MM.1S (cell line): ENCODE data around the gene LRTM2.
A peak's percentile ranks its signal among the peaks of the same experiment; 100 is the strongest.

Experiments
- DNase-seq: peaks from one replicate; pipeline ENCODE4 v3.0.0-alpha.2; 2015
- H2AFZ ChIP-seq: fragments of 300-600 bp; sonication (generic); 2 replicates; pipeline ENCODE4 v1.6.0; 2016; ENCODE audit warnings: antibody characterized with exemption, low read length
- H3F3A ChIP-seq: fragments of 300-600 bp; sonication (generic); 2 replicates; pipeline ENCODE4 v1.6.1; 2016; ENCODE audit warnings: mild to moderate bottlenecking, antibody characterized with exemption, low read length, moderate library complexity, mixed read lengths; ENCODE audit not compliant: insufficient read depth
- H3K27ac ChIP-seq: fragments of 300-600 bp; sonication (generic); 2 replicates; pipeline ENCODE4 v1.5.1; 2016; ENCODE audit warnings: mild to moderate bottlenecking, low read length
- H3K27me3 ChIP-seq: fragments of 300-600 bp; sonication (generic); replicated peaks from 2 replicates; pipeline ENCODE4 v1.6.0; 2016; ENCODE audit warnings: low read length; ENCODE audit not compliant: insufficient read depth
- H3K36me3 ChIP-seq: fragments of 300-600 bp; sonication (generic); replicated peaks from 2 replicates; pipeline ENCODE4 v1.6.1; 2016; ENCODE audit warnings: mild to moderate bottlenecking, low read length, mixed read lengths; ENCODE audit not compliant: insufficient read depth
- H3K4me1 ChIP-seq: fragments of 300-600 bp; sonication (generic); 2 replicates; pipeline ENCODE4 v1.6.1; 2016; ENCODE audit warnings: low read length, mixed read lengths
- H3K4me2 ChIP-seq: fragments of 300-600 bp; sonication (generic); 2 replicates; pipeline ENCODE4 v1.6.0; 2016; ENCODE audit warnings: low read depth, low read length
- H3K4me3 ChIP-seq: fragments of 300-600 bp; sonication (generic); 2 replicates; pipeline ENCODE4 v1.5.1; 2016; ENCODE audit warnings: low read length, mixed read lengths
- H3K79me2 ChIP-seq: fragments of 300-600 bp; sonication (generic); 2 replicates; pipeline ENCODE4 v1.6.1; 2016; ENCODE audit warnings: mixed run types, low read length, mixed read lengths
- H3K9ac ChIP-seq: fragments of 300-600 bp; sonication (generic); 2 replicates; pipeline ENCODE4 v1.6.1; 2016; ENCODE audit warnings: low read length, mixed read lengths
- H3K9me2 ChIP-seq: fragments of 300-600 bp; sonication (generic); replicated peaks from 2 replicates; pipeline ENCODE4 v1.6.1; 2016; ENCODE audit warnings: mild to moderate bottlenecking, low read length, mixed read lengths; ENCODE audit not compliant: insufficient read depth
- H3K9me3 ChIP-seq: fragments of 300-600 bp; sonication (generic); replicated peaks from 2 replicates; pipeline ENCODE4 v1.6.1; 2016; ENCODE audit warnings: mild to moderate bottlenecking, low read length, mixed read lengths; ENCODE audit not compliant: insufficient read depth
- H4K20me1 ChIP-seq: fragments of 300-600 bp; sonication (generic); 2 replicates; pipeline ENCODE4 v1.6.1; 2016; ENCODE audit warnings: mild to moderate bottlenecking, low read length, moderate library complexity, mixed read lengths; ENCODE audit not compliant: insufficient read depth
- EZH2 ChIP-seq: fragments of 300-600 bp; sonication (generic); optimal IDR thresholded peaks from 2 replicates; pipeline ENCODE3; 2017; ENCODE audit warnings: low read depth, mild to moderate bottlenecking, antibody characterized with exemption, low read length, mixed read lengths
- EZH2phosphoT487 ChIP-seq: fragments of 300-600 bp; sonication (generic); IDR thresholded peaks from 2 replicates; pipeline ENCODE4 v1.6.1; 2018; ENCODE audit warnings: antibody characterized with exemption, low read length
- TF ChIP-seq, protein P1 (sequence below): fragments of 300-600 bp; sonication (generic); IDR thresholded peaks from 2 replicates; pipeline ENCODE4 v1.5.1; 2016; ENCODE audit warnings: antibody characterized with exemption, low read length, mixed read lengths

LRTM2 gene

DNA sequence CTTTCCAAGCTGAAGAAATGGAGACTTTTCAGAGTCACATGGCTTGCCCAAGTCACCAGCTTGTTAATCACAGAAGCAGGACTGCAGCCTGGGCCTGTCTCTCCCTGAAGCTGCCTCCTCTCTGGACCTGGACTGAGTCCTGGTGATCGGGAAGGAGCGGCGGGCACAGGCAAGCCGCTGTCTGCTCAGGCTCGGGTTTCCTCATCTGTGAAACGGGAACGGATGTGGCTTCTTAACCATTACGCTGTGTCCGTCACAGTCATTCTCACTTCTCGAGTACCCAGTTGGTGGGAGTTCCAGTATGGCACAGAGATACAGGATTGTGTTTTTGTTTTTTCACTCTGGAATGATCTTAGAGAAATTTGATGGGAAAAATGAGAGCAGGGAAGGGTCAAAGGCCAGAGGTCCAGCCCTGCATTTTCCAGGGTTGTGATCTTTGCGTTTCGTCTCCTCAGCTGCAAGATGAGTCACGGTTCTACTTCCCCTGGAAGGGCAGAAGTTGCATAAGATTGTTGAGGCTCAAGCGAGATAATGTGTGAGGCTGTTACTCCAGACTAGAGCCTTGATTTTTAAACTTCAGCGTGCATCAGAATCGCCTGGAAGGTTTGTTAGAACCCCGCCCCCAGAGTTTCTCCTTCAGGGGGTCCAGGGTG, 7.6 kb upstream of the LRTM2 start:
- DNase-seq: peak; percentile 50
- H2AFZ ChIP-seq: no peak overlapping the region

GRCh38 chr12:1814266-1814665, 6.1 kb upstream of the LRTM2 start:
- Histone ChIP-seq H3K4me1 (0 out of 2 replicates have a peak, but pooled peaks cover 8% of the 10 kb centered on the region), H3K27ac (no peak overlapping the region), H3K4me2 (no peak overlapping the region), H3K9me3 (no peaks in the 10 kb centered on the region), H2AFZ (no peak overlapping the region), H3K36me3 (no peaks in the 10 kb centered on the region), H3K9ac (no peak overlapping the region), H3F3A (no peaks in the 10 kb centered on the region), H3K79me2 (no peaks in the 10 kb centered on the region), H4K20me1 (no peaks in the 10 kb centered on the region), H3K27me3 (peaks cover 64% of the 10 kb centered on the region), H3K4me3 (no peak overlapping the region), H3K9me2 (no peaks in the 10 kb centered on the region)
- no peak for DNase-seq
- TF ChIP-seq EZH2 (no peak), EZH2phosphoT487 (no peak)
- TF ChIP-seq, protein P1, sequence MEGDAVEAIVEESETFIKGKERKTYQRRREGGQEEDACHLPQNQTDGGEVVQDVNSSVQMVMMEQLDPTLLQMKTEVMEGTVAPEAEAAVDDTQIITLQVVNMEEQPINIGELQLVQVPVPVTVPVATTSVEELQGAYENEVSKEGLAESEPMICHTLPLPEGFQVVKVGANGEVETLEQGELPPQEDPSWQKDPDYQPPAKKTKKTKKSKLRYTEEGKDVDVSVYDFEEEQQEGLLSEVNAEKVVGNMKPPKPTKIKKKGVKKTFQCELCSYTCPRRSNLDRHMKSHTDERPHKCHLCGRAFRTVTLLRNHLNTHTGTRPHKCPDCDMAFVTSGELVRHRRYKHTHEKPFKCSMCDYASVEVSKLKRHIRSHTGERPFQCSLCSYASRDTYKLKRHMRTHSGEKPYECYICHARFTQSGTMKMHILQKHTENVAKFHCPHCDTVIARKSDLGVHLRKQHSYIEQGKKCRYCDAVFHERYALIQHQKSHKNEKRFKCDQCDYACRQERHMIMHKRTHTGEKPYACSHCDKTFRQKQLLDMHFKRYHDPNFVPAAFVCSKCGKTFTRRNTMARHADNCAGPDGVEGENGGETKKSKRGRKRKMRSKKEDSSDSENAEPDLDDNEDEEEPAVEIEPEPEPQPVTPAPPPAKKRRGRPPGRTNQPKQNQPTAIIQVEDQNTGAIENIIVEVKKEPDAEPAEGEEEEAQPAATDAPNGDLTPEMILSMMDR: no peak

More for the DNA sequence above, 7.6 kb upstream of the LRTM2 start:
- peaks cover 59% of the 10 kb centered on the region for H3K27me3 ChIP-seq
- no peaks in the 10 kb centered on the region for H3F3A ChIP-seq
- no peaks in the 10 kb centered on the region for H4K20me1 ChIP-seq
- no peaks in the 10 kb centered on the region for H3K79me2 ChIP-seq
- 0 out of 2 replicates have a peak, but pooled peaks cover 8% of the 10 kb centered on the region for H3K4me1 ChIP-seq
- H3K4me3 ChIP-seq: peak overlapping the region; percentile 8; the same call in 1 of the 2 replicates
- H3K4me2 ChIP-seq: peak overlapping the region; percentile 53; the same call in 1 of the 2 replicates
- H3K36me3 ChIP-seq: no peaks in the 10 kb centered on the region
- H3K27ac ChIP-seq: no peak overlapping the region
- H3K9me3 ChIP-seq: no peaks in the 10 kb centered on the region
- TF ChIP-seq EZH2phosphoT487: no peak
- TF ChIP-seq EZH2: no peak
- TF ChIP-seq, protein P1: no peak
- no peaks in the 10 kb centered on the region for H3K9me2 ChIP-seq
- no peak overlapping the region for H3K9ac ChIP-seq

GRCh38 chr12:1815108-1815507, 5.3 kb upstream of the LRTM2 start:
- Histone ChIP-seq H3K36me3 (no peaks in the 10 kb centered on the region), H3K4me3 (no peak overlapping the region), H3K9ac (no peak overlapping the region), H3K27ac (no peak overlapping the region), H2AFZ (no peak overlapping the region), H3K27me3 (peaks cover 73% of the 10 kb centered on the region), H3K4me2 (no peak overlapping the region), H4K20me1 (no peaks in the 10 kb centered on the region), H3K4me1 (0 out of 2 replicates have a peak, but pooled peaks cover 8% of the 10 kb centered on the region), H3K79me2 (no peaks in the 10 kb centered on the region), H3K9me2 (no peaks in the 10 kb centered on the region), H3K9me3 (no peaks in the 10 kb centered on the region), H3F3A (no peaks in the 10 kb centered on the region)
- DNase-seq: no peak
- TF ChIP-seq EZH2phosphoT487 (no peak), EZH2 (no peak)
- TF ChIP-seq, protein P1: no peak
